ENCODE measurements around the gene C2orf80. TPM values are rescaled to one million over a fixed set of nuclear protein-coding genes. Genes with fewer than 3 reads are reported as not detected.

Gene C2orf80
- total RNA-seq, 1 donor from 2014 or later, result not detected

DNA sequence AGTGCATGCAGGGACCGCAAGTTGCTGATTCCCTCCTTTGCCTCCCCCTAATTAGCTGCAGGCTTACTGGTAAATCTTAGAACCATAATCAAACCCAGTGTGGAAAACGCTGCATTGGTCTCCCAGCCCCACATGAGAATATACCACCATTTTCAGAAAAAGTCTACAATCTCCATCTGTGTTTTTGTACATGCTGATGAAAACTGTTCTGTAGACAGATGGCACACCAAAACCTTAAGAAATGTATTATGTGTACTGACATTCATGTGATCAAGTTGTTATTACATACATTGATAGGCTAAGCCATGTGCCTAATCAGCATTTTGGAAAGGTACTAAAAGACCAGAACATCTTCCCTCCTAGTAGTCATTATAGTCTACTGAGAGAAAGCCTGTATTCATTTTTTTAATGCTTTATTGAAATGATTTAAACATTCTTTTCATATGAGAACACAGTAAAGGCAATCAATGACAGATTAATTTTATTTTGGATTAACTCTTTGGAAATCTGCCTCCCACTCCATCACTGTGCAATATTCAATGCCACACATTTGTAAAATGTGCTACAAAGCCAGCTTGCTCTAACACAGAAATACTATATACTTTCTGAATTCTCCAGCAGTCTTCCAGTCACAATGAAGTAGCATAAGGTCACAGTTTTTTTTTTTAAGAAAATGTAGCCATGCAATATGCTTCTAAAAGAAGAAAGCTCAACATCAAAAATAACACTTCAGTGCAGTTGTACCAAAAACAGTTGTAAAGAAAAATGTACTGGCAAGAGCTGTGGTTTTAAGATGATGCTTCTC, 24.7 kb downstream of the C2orf80 start:
- TF ChIP-seq, protein P1, sequence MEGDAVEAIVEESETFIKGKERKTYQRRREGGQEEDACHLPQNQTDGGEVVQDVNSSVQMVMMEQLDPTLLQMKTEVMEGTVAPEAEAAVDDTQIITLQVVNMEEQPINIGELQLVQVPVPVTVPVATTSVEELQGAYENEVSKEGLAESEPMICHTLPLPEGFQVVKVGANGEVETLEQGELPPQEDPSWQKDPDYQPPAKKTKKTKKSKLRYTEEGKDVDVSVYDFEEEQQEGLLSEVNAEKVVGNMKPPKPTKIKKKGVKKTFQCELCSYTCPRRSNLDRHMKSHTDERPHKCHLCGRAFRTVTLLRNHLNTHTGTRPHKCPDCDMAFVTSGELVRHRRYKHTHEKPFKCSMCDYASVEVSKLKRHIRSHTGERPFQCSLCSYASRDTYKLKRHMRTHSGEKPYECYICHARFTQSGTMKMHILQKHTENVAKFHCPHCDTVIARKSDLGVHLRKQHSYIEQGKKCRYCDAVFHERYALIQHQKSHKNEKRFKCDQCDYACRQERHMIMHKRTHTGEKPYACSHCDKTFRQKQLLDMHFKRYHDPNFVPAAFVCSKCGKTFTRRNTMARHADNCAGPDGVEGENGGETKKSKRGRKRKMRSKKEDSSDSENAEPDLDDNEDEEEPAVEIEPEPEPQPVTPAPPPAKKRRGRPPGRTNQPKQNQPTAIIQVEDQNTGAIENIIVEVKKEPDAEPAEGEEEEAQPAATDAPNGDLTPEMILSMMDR (IDR thresholded peaks at IDR 0.05), result no peak
- Mint-ChIP-seq H3K36me3 (ENCODE audit: unreplicated experiment) (no peaks in the 10 kb centered on the region), H3K4me3 (ENCODE audit: unreplicated experiment) (no peak overlapping the region), H3K9me3 (ENCODE audit: unreplicated experiment) (no peaks in the 10 kb centered on the region), H3K27me3 (ENCODE audit: unreplicated experiment) (peaks cover 17% of the 10 kb centered on the region), H3K4me1 (ENCODE audit: unreplicated experiment) (no peaks in the 10 kb centered on the region), H3K27ac (ENCODE audit: unreplicated experiment) (no peak overlapping the region)
- no peak for DNase-seq (ENCODE audit: extremely low spot score, unreplicated experiment)

DNA sequence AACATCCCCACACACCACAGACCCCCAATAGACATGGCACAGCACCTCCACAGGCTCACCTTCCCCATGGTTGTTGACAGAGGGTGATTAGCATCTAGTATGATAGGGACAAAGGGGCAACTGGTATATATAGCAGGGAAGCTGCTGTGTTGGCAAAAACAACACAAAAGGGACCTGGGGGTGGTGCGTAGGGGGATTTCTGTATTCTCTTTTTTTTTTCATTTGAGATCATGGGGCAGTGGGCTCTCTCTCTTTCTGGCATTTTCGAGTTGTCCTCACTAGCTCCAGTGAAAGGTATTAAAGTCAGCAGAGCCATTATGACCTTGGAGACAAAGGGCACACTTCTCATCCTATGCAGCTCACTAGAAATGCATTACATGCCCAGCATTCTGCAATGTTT, 26.3 kb downstream of the C2orf80 start, which contains the start of gene CRYGA:
Gene CRYGA, minus strand, starts transcription at position 101 of the 400 bp plus-strand sequence. Its CDS starts 33 bp downstream, at position 68.
- Mint-ChIP-seq H3K27me3 (ENCODE audit: unreplicated experiment) (peaks cover 6% of the 10 kb centered on the region), H3K27ac (ENCODE audit: unreplicated experiment) (no peak within 1 kb of the TSS), H3K4me3 (ENCODE audit: unreplicated experiment) (no peak within 1 kb of the TSS), H3K36me3 (ENCODE audit: unreplicated experiment) (no peaks in the 10 kb centered on the region), H3K4me1 (ENCODE audit: unreplicated experiment) (no peaks in the 10 kb centered on the region), H3K9me3 (ENCODE audit: unreplicated experiment) (no peaks in the 10 kb centered on the region)
- no peak for DNase-seq (ENCODE audit: extremely low spot score, unreplicated experiment)
- TF ChIP-seq, protein P1 (IDR thresholded peaks at IDR 0.05), result no peak

DNA sequence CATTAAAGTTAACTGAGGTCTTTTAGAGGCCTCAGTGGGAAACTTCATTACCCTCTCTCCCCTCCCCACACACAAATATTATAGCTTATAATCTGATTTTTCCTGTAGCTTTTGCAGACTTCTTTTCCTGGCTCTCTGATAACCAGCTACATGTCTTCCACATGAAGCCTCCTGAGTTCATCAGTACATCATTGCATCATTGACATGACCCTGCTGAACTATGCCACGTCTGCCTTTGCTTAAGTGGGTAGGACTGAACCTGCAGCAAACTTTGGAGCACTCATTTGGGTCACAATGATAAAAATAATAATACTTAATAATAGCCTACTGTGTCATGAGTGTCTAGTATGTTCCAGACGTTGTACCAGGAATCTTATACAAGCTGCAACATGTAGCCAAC, 33.4 kb downstream of the C2orf80 start:
- H3K4me3 Mint-ChIP-seq (ENCODE audit: unreplicated experiment), result no peak overlapping the region
- no peaks in the 10 kb centered on the region for H3K4me1 Mint-ChIP-seq (ENCODE audit: unreplicated experiment)
- no peak overlapping the region for H3K27ac Mint-ChIP-seq (ENCODE audit: unreplicated experiment)
- TF ChIP-seq, protein P1 (IDR thresholded peaks at IDR 0.05), result no peak
- H3K9me3 Mint-ChIP-seq (ENCODE audit: unreplicated experiment), result no peaks in the 10 kb centered on the region
- DNase-seq (ENCODE audit: extremely low spot score, unreplicated experiment), result no peak
- H3K27me3 Mint-ChIP-seq (ENCODE audit: unreplicated experiment), result peaks cover 7% of the 10 kb centered on the region
- no peaks in the 10 kb centered on the region for H3K36me3 Mint-ChIP-seq (ENCODE audit: unreplicated experiment)

DNA sequence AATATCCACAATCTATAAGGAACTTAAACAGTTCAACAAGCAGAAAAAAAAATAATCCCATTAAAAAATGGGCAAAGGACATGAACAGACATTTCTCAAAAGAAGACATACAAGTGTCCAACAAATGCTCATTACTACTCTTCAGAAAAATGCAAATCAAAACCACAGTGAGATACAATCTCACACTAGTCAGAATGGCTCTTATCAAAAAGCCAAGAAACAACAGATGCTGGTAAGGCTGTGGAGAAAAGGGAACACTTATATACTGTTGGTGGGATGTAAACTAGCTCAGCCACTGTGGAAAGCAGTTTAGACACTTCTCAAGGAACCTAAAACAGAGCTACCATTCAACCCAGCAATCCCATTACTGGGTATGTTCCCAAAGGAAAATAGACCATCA, 36.7 kb downstream of the C2orf80 start:
- Mint-ChIP-seq H3K27ac (ENCODE audit: unreplicated experiment) (no peak overlapping the region), H3K36me3 (ENCODE audit: unreplicated experiment) (no peaks in the 10 kb centered on the region), H3K4me1 (ENCODE audit: unreplicated experiment) (no peaks in the 10 kb centered on the region), H3K9me3 (ENCODE audit: unreplicated experiment) (no peaks in the 10 kb centered on the region), H3K4me3 (ENCODE audit: unreplicated experiment) (no peak overlapping the region), H3K27me3 (ENCODE audit: unreplicated experiment) (peaks cover 14% of the 10 kb centered on the region)
- DNase-seq (ENCODE audit: extremely low spot score, unreplicated experiment), result no peak
- TF ChIP-seq, protein P1 (IDR thresholded peaks at IDR 0.05), result no peak

DNA sequence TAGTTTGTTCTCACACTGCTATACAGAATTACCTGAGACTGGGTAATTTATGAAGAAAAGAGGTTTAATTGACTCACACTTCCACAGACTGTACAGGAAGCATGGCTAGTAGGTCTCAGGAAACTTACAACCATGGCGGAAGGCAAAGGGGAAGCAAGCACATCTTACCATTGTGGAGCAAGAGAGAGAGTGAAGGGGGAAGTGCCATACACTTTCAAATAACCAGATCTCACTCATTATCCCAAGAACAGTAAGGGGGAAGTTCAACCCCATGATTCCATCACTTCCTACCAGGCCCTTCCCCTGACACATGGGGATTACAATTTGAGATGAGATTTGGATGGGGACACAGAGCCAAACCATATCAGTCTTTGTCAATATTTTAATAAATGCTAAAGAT, 38.9 kb downstream of the C2orf80 start:
- DNase-seq (ENCODE audit: extremely low spot score, unreplicated experiment), result no peak
- no peak overlapping the region for H3K27ac Mint-ChIP-seq (ENCODE audit: unreplicated experiment)
- TF ChIP-seq, protein P1 (IDR thresholded peaks at IDR 0.05), result no peak
- H3K36me3 Mint-ChIP-seq (ENCODE audit: unreplicated experiment), result no peaks in the 10 kb centered on the region
- no peak overlapping the region for H3K4me3 Mint-ChIP-seq (ENCODE audit: unreplicated experiment)
- no peaks in the 10 kb centered on the region for H3K9me3 Mint-ChIP-seq (ENCODE audit: unreplicated experiment)
- H3K4me1 Mint-ChIP-seq (ENCODE audit: unreplicated experiment), result no peaks in the 10 kb centered on the region
- H3K27me3 Mint-ChIP-seq (ENCODE audit: unreplicated experiment), result peaks cover 13% of the 10 kb centered on the region

Measured in osteocyte (in vitro differentiated cells).